Iris pigment epithelial cell (primary cell): ENCODE results near the gene RERG.
"Not testable (repeated sequence)": the region's sequence is repeated elsewhere in the genome, so short reads cannot be mapped to it uniquely, and the experiment has no call there.

ENCODE experiments used
- DNase-seq: peaks from one replicate; pipeline ENCODE4 v3.0.0-alpha.2; 2011; ENCODE audit warnings: low read depth

RERG gene

DNA sequence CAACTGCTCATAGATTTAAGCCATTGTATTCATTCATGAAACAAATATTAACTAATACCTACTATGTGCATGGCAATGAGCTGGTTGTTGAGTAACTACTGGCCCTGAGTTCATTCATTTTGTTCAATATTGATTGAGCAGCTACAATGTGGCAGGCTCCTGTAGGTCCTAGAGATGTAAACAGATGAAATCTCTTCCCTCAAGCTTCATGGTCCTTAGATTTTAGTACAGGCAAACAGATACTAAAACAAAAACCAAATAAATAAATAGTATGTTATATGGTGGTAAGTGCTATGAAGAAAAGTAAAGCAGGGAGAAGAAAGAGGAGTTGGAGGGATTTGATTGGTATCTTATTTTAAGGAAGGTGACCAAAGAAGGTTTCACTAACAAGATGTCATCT, 77.8 kb downstream of the RERG start:
- no peak for DNase-seq

DNA sequence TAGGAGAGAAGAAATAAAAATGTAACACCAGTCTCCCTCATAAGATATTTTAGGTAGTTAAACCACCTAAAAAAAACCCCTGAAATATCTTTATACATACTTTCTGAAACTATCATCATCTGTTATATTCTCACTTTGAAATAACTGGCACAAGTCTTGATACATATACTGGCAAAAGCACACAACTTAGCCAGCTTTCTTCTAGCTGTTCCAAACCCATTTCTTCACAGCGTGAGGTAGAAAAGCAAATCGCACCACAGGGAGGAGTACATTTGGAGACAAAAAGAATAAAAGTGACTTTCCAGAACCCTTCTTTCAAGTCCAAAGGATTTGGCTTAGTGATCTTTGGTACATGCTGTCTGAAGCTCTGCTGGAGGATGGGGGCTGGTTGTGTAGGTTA, 78.5 kb downstream of the RERG start:
- DNase-seq: no peak

DNA sequence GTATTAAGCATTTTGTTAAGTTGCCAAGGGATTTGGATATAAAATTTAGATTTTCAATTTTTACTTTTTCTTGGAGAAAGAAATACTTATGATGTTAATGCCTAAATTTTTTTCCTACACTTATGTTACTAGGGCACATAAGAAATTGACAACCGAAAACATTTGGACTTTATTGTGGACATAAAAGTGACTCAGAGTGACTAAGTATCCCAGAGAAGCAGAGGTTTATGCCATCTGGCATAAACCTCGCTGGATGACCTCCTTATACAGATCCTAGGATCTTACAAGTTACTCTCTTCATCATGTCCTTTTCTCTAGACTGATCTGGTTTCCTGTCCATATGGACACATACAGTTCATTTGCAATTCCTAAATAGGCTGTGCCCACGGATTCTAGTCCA, 89.8 kb downstream of the RERG start:
- DNase-seq: peak; percentile 20

DNA sequence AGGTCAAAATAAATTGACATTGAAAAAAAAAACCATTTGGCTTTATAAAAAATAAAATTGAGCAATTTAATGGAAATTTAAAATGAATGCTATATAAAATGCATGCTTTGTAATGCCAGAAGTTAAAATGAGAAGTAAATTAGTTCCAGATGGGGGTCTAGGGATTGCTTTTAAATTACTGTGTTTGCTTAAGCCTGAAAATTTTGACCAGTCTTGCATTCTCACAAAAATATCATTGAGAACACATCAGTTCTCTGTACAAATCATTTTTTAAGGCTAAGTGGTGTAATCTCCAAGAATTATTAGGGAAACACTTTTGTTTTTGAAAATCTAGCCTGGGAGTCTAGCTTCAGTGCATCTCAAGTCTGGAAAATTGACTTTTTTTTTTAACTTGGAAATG, 90.7 kb downstream of the RERG start:
- DNase-seq: no peak

DNA sequence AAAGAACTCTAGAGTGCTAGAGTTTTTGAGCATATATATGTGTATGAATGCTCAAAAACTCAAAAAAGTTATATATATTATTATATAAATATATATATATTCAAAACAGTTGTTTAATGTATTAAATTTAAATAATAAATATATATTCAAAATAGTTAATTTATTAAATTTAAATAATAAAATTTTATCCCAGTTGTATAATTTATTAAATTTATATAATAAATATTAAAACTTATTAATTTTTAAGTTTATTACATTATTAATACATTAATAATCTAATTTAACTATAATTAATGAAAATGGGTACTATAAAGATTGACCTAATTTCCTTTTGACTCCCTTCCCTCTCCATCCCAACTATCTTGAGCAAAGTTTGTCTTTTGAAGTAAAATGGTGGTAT, 97.8 kb downstream of the RERG start:
- DNase-seq: no peak

DNA sequence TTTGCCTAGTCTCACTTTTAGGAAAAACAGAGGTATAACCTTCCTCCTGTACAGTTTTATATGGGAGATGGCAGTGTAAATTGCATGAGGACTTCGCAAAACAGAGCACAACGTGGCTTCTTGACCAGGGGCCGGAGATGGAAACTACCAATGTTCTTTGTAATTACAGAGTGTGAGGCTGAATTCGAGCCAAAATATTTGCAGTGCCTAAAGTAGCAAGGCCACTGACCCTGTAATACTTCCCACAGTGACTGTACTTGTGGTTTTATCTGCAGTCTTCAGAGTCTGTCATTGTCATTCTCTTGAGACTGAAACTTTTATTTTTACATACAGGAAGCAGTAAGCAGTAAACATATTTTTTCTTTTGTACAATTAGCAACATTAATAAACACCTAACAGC, 98.9 kb downstream of the RERG start:
- no peak for DNase-seq

DNA sequence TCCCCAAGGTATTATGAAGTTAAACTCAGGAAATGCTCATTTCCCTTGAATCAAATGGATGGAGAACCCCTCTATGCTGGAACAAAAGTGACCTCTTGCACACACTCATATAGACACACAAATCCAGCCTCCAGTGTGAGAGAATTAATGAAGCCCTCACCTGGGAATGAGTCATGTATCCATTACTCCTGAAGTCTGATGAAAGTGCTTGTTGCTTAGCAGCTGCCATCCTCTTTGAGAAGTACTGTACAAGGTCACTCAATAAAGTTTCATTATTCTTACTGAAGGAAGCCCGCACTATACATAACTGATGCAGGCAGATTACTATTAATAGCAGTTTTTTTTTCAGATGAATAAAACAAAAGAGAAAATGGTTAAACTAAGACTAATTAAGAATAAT, 102.3 kb downstream of the RERG start:
- no peak for DNase-seq

DNA sequence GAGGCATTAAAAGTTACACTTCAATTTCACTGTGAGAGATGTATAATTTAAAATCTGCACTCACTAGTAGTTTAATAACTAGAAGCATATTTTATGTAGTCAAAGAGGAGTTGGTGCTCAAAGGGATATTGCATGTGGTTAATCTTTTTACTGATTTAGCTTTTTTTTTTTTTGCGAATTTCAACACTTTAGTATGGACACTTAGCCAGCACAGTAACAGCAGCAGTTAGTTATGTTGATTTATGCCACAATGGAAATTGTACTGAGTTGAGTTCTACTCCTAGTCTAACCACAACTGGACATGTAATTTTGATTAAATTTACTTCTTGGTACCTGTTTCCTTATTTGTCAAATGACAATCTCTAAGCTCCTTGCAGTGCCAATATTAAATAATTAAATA, 104.2 kb downstream of the RERG start:
- no peak for DNase-seq

DNA sequence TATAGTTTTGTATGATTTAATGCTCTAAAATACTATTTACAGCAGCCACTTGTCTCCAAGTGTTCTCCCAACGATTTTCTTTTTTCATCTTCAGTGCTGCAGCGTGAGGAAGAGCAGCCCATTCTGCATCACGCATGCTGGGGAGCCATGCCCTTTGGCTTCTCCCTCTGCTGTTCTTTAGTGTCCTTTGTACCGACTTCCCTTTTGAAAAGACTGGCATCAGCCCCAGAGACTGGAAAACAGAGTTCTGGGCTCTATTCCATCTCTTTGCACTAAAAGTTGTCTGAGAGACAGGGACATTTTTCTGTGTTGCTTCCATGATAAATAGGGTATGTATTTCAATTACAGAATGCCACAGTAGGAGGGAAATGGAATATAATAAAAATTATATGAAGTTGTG, 105.1 kb downstream of the RERG start:
- DNase-seq: no peak

DNA sequence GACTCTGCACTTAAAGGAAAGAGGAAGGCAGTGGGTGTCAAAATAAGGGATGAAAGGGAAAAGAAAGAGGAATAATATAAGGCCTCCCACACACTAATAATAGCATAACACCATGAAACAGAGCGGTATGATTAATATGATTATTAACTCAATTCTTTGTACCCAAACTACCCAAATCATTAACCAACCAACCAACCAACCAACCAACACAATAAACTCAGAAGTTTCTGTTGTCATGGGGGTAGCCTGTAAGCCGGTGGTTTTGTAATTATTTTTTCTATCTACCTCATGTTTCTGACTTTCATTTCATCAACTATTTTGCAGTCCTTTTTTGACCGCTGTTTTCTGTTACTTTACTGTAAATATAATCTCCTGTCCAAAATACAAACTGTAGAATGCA, 105.8 kb downstream of the RERG start:
- no peak for DNase-seq

DNA sequence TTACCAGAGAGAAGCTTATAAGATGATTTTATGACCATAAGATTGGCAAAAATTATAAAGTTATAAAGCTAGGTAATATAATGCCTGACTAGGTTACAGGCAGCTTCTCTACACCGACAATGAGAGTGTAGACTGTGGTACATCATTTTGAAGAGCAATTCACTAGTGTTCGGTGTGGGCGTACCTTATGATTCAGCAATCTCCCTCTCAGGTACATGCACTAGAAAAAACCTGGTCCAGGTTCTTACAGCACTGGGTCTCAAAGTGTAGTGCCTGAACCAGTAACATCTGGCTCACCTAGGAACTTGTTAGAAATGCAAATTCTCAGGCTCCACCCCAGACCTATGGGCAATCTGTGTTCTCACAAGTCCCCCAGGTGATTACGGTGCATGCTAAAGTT, 106.7 kb downstream of the RERG start:
- DNase-seq: no peak

DNA sequence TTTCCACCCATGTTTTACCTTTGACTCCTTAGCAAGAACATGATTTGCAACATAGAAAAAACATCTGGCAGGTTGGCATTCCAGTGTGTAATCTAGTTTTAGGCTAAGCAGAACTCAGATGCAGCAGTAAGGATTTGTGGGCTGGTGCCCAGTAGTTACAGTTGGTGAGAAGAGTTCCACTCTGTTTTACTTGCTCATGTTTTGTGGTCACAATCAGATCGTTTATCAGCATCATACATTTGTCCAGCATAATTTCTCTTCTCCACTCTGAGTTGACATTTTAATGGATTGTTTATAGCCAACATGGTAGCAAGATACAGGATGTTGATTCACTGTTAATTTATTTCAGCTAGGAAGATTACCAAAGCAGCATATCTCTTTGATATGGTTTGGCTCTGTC, 128.4 kb downstream of the RERG start:
- no peak for DNase-seq

DNA sequence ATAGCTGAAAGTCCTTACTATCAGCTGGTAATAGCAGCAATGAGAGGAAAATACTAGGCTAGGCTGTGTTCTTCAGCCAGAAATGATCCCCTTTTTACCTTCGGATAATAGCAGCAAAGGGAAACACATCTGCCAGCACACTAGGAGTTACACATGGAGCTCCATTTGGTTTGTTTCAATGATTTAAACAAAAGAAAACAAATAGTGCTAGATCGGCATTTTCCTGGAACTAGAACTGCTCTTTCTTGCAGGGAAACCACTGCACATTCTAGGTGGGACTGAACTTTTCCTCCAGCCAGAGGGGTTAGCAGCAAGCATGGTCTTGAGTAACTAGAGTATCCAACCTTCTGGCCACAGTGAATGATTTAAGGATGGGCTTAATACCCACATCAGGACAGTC, 130.8 kb downstream of the RERG start:
- no peak for DNase-seq

DNA sequence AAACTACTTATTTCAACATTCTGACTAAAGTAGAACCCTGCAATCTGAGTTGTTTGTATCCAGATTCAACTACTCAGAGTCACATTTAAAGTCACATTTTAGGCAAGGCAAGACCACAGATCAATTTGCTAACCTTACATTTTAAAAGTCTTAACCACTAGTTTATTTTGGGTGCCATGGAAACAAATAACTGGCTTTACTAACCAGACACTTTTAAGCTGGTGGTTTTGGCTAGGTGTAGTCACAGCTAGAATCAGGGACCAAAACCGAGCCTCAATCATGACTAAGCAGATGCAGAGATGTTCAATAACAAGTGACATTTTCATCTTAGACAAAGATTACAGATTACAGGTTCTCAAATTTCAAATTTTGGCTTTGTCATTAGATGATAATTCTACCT, 133.1 kb downstream of the RERG start:
- no peak for DNase-seq

DNA sequence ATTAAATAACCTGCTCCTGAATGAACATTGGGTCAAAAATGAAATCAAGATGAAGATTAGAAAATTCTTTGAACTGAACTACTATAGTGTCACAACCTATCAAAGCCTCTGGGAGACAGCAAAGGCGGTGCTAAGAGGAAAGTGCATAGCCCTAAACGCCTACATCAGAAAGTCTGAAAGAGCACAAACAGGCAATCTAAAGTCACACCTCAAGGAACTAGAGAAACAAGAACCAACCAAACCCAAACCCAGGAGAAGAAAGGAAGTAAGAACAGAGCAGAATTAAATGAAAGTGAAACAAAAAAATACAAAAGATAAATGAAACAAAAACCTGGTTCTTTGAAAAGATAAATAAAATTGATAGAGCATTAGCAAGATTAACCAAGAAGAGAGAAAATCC, 143.5 kb downstream of the RERG start:
- DNase-seq: not testable (repeated sequence)

DNA sequence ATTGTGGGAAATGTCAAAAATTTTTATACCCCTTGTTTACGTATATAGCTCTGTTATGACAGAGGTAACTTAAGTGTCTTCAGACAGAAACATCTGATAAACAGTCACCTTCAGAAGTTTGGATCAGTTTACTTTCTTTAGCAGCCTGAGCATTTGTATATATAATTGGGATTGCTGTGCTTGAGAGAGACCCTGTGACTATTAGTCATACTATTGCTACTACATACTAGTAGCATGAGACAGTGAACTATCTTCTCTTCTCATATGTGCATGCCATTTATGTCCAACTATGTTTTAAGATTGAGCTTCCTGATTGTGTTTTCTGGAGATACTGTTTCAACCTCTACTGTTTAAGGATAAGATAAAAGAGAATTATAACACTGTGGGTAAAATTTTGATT, 146.9 kb downstream of the RERG start:
- DNase-seq: peak; percentile 12

DNA sequence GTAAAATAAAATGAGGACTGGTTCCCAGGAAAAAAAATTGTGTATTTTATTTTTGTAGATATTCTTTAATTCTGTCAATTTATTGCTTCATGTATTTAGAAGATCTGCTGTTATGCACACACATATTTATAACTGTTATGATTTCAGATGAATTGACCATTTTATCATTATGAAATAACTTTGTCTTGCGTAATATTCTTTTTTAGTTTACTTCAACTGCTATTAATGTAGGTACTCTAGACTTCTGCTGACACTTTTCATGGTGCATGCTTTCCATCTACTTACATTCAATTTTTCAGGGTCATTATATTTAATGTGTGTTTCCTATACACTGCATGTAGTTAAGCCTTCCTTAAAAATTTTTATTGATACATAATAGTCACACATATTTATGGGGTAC, 162.1 kb downstream of the RERG start:
- no peak for DNase-seq
